Neuronal stem cell (in vitro differentiated cells): ENCODE data around the gene CNTNAP2.
A peak's percentile ranks its signal among the peaks of the same experiment; 100 is the strongest.

Experiments
- DNase-seq: peaks from one replicate; pipeline ENCODE4 v3.0.0-alpha.2; 2013; ENCODE audit warnings: low spot score
- H2AFZ ChIP-seq: one replicate; pipeline ENCODE4 v1.6.1; 2013; ENCODE audit warnings: mild to moderate bottlenecking, low read length, inconsistent platforms
- H2AK5ac ChIP-seq: 2 replicates; pipeline ENCODE4 v1.6.1; 2013; ENCODE audit warnings: low read depth, mild to moderate bottlenecking, inconsistent platforms, low read length, moderate library complexity, mixed read lengths
- H2BK120ac ChIP-seq: 2 replicates; pipeline ENCODE4 v1.6.1; 2013; ENCODE audit warnings: low read depth, mild to moderate bottlenecking, inconsistent platforms, low read length, moderate library complexity, mixed read lengths
- H2BK12ac ChIP-seq: one replicate; pipeline ENCODE4 v1.6.1; 2013; ENCODE audit warnings: low read length, inconsistent platforms
- H2BK15ac ChIP-seq: 2 replicates; pipeline ENCODE4 v1.6.1; 2013; ENCODE audit warnings: mild to moderate bottlenecking, low read length, inconsistent platforms, mixed read lengths
- H2BK5ac ChIP-seq: one replicate; pipeline ENCODE4 v1.6.1; 2013; ENCODE audit warnings: inconsistent platforms, mild to moderate bottlenecking, low read length, moderate library complexity
- H3K14ac ChIP-seq: one replicate; pipeline ENCODE4 v1.6.1; 2013; ENCODE audit warnings: low read length, inconsistent platforms
- H3K18ac ChIP-seq: 2 replicates; pipeline ENCODE4 v1.6.1; 2013; ENCODE audit warnings: low read length, inconsistent platforms
- H3K23ac ChIP-seq: 2 replicates; pipeline ENCODE4 v1.6.1; 2013; ENCODE audit warnings: low read depth, mild to moderate bottlenecking, mixed read lengths, low read length, inconsistent platforms; ENCODE audit not compliant: poor library complexity
- H3K27ac ChIP-seq: replicated peaks from 3 replicates; pipeline ENCODE4 v1.5.1; 2013; ENCODE audit warnings: low read length, inconsistent platforms
- H3K27me3 ChIP-seq, 3 experiments: 2 replicates each; pipeline ENCODE4 v1.6.1; 2013; ENCODE audit warnings: low read length in 3 of 3, mild to moderate bottlenecking in 2 of 3, inconsistent platforms in 1 of 3, low read depth in 1 of 3, mixed read lengths in 1 of 3, moderate library complexity in 1 of 3; ENCODE audit not compliant: control insufficient read depth in 3 of 3, insufficient read depth in 3 of 3
- H3K36me3 ChIP-seq, 2 donors: replicated peaks in 1 of 2; 2 replicates each; pipeline ENCODE4 v1.6.1; 2013; ENCODE audit warnings: low read length in 2 of 2; ENCODE audit not compliant: control insufficient read depth in 2 of 2, insufficient read depth in 2 of 2
- H3K4ac ChIP-seq: 2 replicates; pipeline ENCODE4 v1.6.1; 2013; ENCODE audit warnings: inconsistent platforms, mild to moderate bottlenecking, low read length, moderate library complexity
- H3K4me1 ChIP-seq, 2 donors: 1 replicate in 1 of 2; 2 replicates in 1 of 2; pipeline ENCODE4 v1.6.1; 2013; ENCODE audit warnings: low read length in 2 of 2, low read depth in 1 of 2; ENCODE audit not compliant: control insufficient read depth in 2 of 2, insufficient read depth in 1 of 2
- H3K4me2 ChIP-seq: one replicate; pipeline ENCODE4 v1.6.1; 2013; ENCODE audit warnings: mild to moderate bottlenecking, low read length, inconsistent platforms; ENCODE audit not compliant: insufficient read depth, poor library complexity, severe bottlenecking
- H3K4me3 ChIP-seq, 2 donors: 2 replicates each; pipeline ENCODE4 v1.5.1; 2013; ENCODE audit warnings: low read length in 2 of 2, mild to moderate bottlenecking in 2 of 2, inconsistent platforms in 1 of 2, moderate library complexity in 1 of 2
- H3K79me1 ChIP-seq: one replicate; pipeline ENCODE4 v1.6.1; 2013; ENCODE audit warnings: low read depth, mild to moderate bottlenecking, inconsistent platforms, low read length, moderate library complexity
- H3K9ac ChIP-seq: one replicate; pipeline ENCODE4 v1.6.1; 2013; ENCODE audit warnings: mild to moderate bottlenecking, low read depth, low read length, inconsistent platforms; ENCODE audit not compliant: poor library complexity
- H3K9me3 ChIP-seq, 2 donors: replicated peaks in 1 of 2; 2 replicates each; pipeline versions ENCODE3 to v1.6.1; 2013; ENCODE audit warnings: low read length in 2 of 2, mild to moderate bottlenecking in 2 of 2, inconsistent platforms in 1 of 2, low read depth in 1 of 2, mixed read lengths in 1 of 2, moderate library complexity in 1 of 2; ENCODE audit not compliant: control insufficient read depth in 2 of 2, insufficient read depth in 1 of 2
- H4K8ac ChIP-seq: one replicate; pipeline ENCODE4 v1.6.1; 2013; ENCODE audit warnings: low read depth, mild to moderate bottlenecking, inconsistent platforms, low read length, moderate library complexity
- H4K91ac ChIP-seq: one replicate; pipeline ENCODE4 v1.6.1; 2013; ENCODE audit warnings: low read length, low read depth, mild to moderate bottlenecking, inconsistent platforms; ENCODE audit not compliant: poor library complexity
- WGBS, 2 donors: extraction: QIAGEN DNeasy Blood & Tissue Kit; methylation state at CpG; one replicate each; pipeline ENCODE4 v1.1.7; 2013; ENCODE audit warnings: missing lambda C conversion rate in 2 of 2, mixed read lengths in 1 of 2; ENCODE audit not compliant: insufficient read length in 2 of 2, insufficient replicate concordance in 1 of 2; ENCODE audit errors: extremely low coverage in 2 of 2; 5-methylcytosine and 5-hydroxymethylcytosine counted together

Gene CNTNAP2

GRCh38 chr7:148079206-148080080, 1962.8 kb downstream of the CNTNAP2 start:
- H2BK5ac ChIP-seq: no peak overlapping the region
- no peak for DNase-seq
- H4K91ac ChIP-seq: no peak overlapping the region
- H3K9me3 ChIP-seq: no peaks in the 10 kb centered on the region
- no peak overlapping the region for H3K9ac ChIP-seq
- H2BK15ac ChIP-seq: no peak overlapping the region
- H3K79me1 ChIP-seq: no peaks in the 10 kb centered on the region
- no CpG with 5 or more reads among the region's 2 CpGs for WGBS, 2 donors
- H3K4me3 ChIP-seq: no peak overlapping the region
- no peaks in the 10 kb centered on the region for H3K4me1 ChIP-seq
- H3K4ac ChIP-seq: no peak overlapping the region
- H3K4me2 ChIP-seq: no peak overlapping the region
- no peaks in the 10 kb centered on the region for H3K27me3 ChIP-seq
- no peak overlapping the region for H3K27ac ChIP-seq
- no peak overlapping the region for H4K8ac ChIP-seq
- H3K14ac ChIP-seq: no peak overlapping the region
- H2BK120ac ChIP-seq: no peak overlapping the region
- H3K18ac ChIP-seq: no peak overlapping the region
- no peak overlapping the region for H2BK12ac ChIP-seq
- no peak overlapping the region for H2AFZ ChIP-seq
- no peak overlapping the region for H3K23ac ChIP-seq
- no peak overlapping the region for H2AK5ac ChIP-seq
- H3K36me3 ChIP-seq: no peaks in the 10 kb centered on the region

DNA sequence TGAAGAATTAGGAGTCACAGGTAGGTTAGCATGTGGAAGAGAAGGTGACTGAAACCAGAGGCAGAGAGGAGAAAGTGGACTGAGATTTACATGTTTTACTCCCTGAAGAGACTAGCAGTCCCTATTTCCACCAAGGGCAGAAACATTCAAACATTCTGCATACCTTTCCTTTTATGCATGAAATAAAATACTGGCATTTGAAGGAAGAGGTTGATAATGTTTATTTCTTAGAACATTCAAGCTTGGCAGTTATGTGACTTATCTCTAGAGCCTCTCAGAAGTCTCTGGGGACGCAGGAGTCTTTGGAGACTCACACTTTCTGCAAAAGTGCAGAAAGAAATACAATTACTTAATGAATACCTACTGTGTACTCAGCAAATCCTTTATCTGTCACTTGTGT, 1966.8 kb downstream of the CNTNAP2 start:
- DNase-seq: no peak
- Histone ChIP-seq H2AFZ (no peak overlapping the region), H2BK120ac (no peak overlapping the region), H3K14ac (no peak overlapping the region), H3K4me2 (no peak overlapping the region), H3K79me1 (no peaks in the 10 kb centered on the region), H3K4ac (no peak overlapping the region), H3K36me3 (no peaks in the 10 kb centered on the region), H3K27me3 (no peaks in the 10 kb centered on the region), H3K4me3 (no peak overlapping the region), H3K27ac (no peak overlapping the region), H3K9me3 (no peaks in the 10 kb centered on the region), H2BK5ac (no peak overlapping the region), H4K8ac (no peak overlapping the region), H3K23ac (no peak overlapping the region), H2AK5ac (no peak overlapping the region), H2BK12ac (no peak overlapping the region), H2BK15ac (no peak overlapping the region), H3K9ac (no peak overlapping the region), H3K4me1 (no peaks in the 10 kb centered on the region), H4K91ac (no peak overlapping the region), H3K18ac (no peak overlapping the region)
- no CpG with 5 or more reads among the region's 1 CpG for WGBS, 2 donors

DNA sequence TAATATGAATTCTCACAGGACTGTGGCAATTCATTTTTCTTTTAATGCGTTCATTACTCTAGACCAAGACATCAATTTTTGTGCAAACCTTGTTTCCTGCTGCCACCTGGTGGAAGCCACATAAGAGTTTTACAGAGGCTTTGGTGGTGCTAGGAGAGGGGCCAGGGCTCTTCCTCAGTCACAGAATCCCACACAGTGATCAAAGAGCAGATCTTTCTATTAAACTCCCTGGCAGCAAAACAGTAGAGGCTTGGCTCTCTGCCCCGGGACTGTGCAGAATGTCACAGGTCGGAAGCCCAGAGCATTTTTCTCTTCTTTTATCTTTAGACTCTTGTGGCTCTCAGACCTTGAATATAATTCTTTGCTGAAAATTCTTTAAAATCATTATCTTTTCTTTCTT, 1967.5 kb downstream of the CNTNAP2 start:
- no peak overlapping the region for H3K9ac ChIP-seq
- H3K14ac ChIP-seq: no peak overlapping the region
- no peak overlapping the region for H2BK5ac ChIP-seq
- no peak overlapping the region for H4K91ac ChIP-seq
- no CpG with 5 or more reads among the region's 3 CpGs for WGBS, 2 donors
- H2AFZ ChIP-seq: no peak overlapping the region
- no peak overlapping the region for H3K4me2 ChIP-seq
- no peak overlapping the region for H2BK15ac ChIP-seq
- no peak overlapping the region for H2AK5ac ChIP-seq
- no peak overlapping the region for H3K23ac ChIP-seq
- no peak overlapping the region for H2BK12ac ChIP-seq
- H2BK120ac ChIP-seq: no peak overlapping the region
- no peaks in the 10 kb centered on the region for H3K79me1 ChIP-seq
- no peaks in the 10 kb centered on the region for H3K36me3 ChIP-seq
- peak; percentile 59 for DNase-seq
- H4K8ac ChIP-seq: no peak overlapping the region
- H3K27ac ChIP-seq: no peak overlapping the region
- H3K4me1 ChIP-seq: no peaks in the 10 kb centered on the region
- no peak overlapping the region for H3K4ac ChIP-seq
- H3K9me3 ChIP-seq: no peaks in the 10 kb centered on the region
- no peak overlapping the region for H3K4me3 ChIP-seq
- no peaks in the 10 kb centered on the region for H3K27me3 ChIP-seq
- no peak overlapping the region for H3K18ac ChIP-seq

DNA sequence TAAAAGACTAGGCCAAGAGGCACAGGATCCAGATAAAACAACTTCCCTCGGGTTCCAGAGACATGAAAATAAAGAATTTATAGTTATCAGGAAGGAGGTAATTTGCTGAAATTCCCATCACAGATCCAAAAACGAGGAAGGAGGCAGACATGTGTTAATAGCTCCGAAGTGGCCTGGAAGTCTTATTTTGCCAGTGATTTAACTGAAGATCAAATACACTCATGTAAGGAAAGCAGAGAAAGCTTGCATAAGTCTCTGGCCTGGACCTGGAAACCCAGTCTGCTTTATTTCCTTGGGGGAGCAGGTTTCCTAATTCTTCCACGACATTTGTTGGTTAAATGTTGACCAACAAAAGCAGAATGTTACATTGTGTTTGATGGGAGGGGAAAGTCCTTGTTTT, 1975.3 kb downstream of the CNTNAP2 start:
- H3K27me3 ChIP-seq: no peaks in the 10 kb centered on the region
- H2AFZ ChIP-seq: no peak overlapping the region
- H3K4me3 ChIP-seq: no peak overlapping the region
- no peak overlapping the region for H2BK12ac ChIP-seq
- no peak overlapping the region for H2BK5ac ChIP-seq
- DNase-seq: no peak
- H3K4me2 ChIP-seq: no peak overlapping the region
- H3K14ac ChIP-seq: no peak overlapping the region
- H3K4ac ChIP-seq: no peak overlapping the region
- H4K8ac ChIP-seq: no peak overlapping the region
- no peaks in the 10 kb centered on the region for H3K9me3 ChIP-seq
- WGBS, 2 donors: no CpG with 5 or more reads among the region's 4 CpGs
- no peaks in the 10 kb centered on the region for H3K4me1 ChIP-seq
- H2BK120ac ChIP-seq: no peak overlapping the region
- no peaks in the 10 kb centered on the region for H3K79me1 ChIP-seq
- H3K36me3 ChIP-seq: no peaks in the 10 kb centered on the region
- no peak overlapping the region for H2AK5ac ChIP-seq
- H3K27ac ChIP-seq: no peak overlapping the region
- H2BK15ac ChIP-seq: no peak overlapping the region
- no peak overlapping the region for H3K18ac ChIP-seq
- no peak overlapping the region for H3K9ac ChIP-seq
- no peak overlapping the region for H4K91ac ChIP-seq
- H3K23ac ChIP-seq: no peak overlapping the region
